ENCODE data around the gene CXCL10. TPM values are rescaled to one million over a fixed set of nuclear protein-coding genes. Genes with fewer than 3 reads are reported as not detected.
A peak's percentile ranks its signal among the peaks of the same experiment; 100 is the strongest.

Gene CXCL10
- total and polyA plus RNA-seq, 9 donors: 0.09 to 1.1 (median 0.19) TPM; not detected in 1

GRCh38 chr4:76011700-76012387 is 11.5 kb downstream of the CXCL10 start:
- DNase-seq: peak; percentile 96
- WGBS (ENCODE audit: insufficient coverage): 33% methylated on average over 7 of the region's 13 CpGs
- H3K27ac ChIP-seq (ENCODE audit: low read length): peak overlapping the region; percentile 93
- H3K4me1 ChIP-seq (ENCODE audit: control insufficient read depth, insufficient read depth, low read length): peaks cover 10% of the 10 kb centered on the region
- H3K27me3 ChIP-seq (ENCODE audit: control insufficient read depth, insufficient read depth, low read length): no peaks in the 10 kb centered on the region
- H3K9me3 ChIP-seq (replicated peaks; ENCODE audit: control insufficient read depth, low read depth, low read length): no peaks in the 10 kb centered on the region
- H3K36me3 ChIP-seq (ENCODE audit: control insufficient read depth, insufficient read depth, low read length): no peaks in the 10 kb centered on the region
- no peak overlapping the region for H3K4me3 ChIP-seq (ENCODE audit: low read length)

DNA sequence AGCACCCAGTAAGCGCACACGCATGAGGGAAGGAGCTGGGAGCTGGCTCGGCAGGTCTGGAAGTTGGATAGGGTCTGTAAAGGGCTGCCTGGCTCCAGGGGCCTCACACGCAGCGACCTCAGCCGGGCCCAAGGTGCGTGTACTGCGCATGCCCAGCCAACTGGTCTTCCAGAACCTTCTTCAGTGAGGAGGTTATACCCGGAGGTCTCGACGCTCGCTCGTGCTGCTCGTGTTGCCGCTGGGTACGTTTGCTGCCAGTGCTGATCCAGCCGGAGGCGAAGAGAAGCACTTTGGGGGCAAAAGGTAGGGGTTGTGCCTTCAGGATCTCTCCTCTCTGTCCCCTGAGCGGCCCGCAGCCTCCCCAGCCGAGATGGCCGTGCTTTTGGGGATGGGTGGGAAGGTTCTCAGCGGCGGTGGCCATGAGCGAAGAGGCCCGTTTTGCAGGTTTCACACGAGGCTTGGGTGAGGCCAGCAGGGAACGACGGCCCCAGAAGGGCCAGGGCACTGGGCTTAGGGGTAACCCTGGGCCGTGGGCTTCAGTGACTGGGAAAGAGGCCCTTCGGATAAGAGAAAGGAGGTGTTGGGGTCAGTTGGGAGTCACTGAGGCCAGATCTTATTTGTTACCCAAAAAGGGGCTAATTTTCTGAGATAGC is 12.2 kb downstream of the CXCL10 start:
- Histone ChIP-seq H3K4me1 (ENCODE audit: control insufficient read depth, insufficient read depth, low read length) (peaks cover 10% of the 10 kb centered on the region), H3K36me3 (ENCODE audit: control insufficient read depth, insufficient read depth, low read length) (no peaks in the 10 kb centered on the region), H3K4me3 (ENCODE audit: low read length) (no peak overlapping the region), H3K9me3 (replicated peaks; ENCODE audit: control insufficient read depth, low read depth, low read length) (no peaks in the 10 kb centered on the region), H3K27me3 (ENCODE audit: control insufficient read depth, insufficient read depth, low read length) (no peaks in the 10 kb centered on the region), H3K27ac (ENCODE audit: low read length) (peak overlapping the region; percentile 93)
- DNase-seq: no peak
- WGBS (ENCODE audit: insufficient coverage): 92% methylated on average over 24 of the region's 31 CpGs

DNA sequence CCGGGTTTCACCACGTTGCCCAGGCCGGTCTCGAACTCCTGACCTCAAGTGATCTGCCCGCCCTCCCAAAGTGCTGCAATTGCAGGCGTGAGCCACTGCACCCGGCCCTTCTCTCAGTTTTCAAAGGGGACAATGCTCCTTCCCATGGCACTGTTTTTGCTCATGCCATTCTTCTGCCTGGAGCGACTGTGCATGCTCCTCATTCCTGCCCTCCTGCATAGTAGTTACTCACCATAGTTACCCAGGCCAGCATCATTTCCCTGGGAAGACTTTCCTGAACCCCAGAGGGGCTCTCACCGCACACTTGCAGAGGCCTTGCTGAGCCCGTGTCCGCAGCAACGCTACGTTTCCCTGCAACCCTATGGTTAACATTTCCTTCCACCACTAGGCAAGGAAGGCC is 12.7 kb downstream of the CXCL10 start:
- no peaks in the 10 kb centered on the region for H3K27me3 ChIP-seq (ENCODE audit: control insufficient read depth, insufficient read depth, low read length)
- H3K4me3 ChIP-seq (ENCODE audit: low read length): no peak overlapping the region
- DNase-seq: no peak
- H3K4me1 ChIP-seq (ENCODE audit: control insufficient read depth, insufficient read depth, low read length): peaks cover 10% of the 10 kb centered on the region
- no peaks in the 10 kb centered on the region for H3K36me3 ChIP-seq (ENCODE audit: control insufficient read depth, insufficient read depth, low read length)
- WGBS (ENCODE audit: insufficient coverage): 93% methylated on average over 9 of the region's 13 CpGs
- no peak overlapping the region for H3K27ac ChIP-seq (ENCODE audit: low read length)
- H3K9me3 ChIP-seq (replicated peaks; ENCODE audit: control insufficient read depth, low read depth, low read length): no peaks in the 10 kb centered on the region

- H3K27ac ChIP-seq (ENCODE audit: low read length): no peak overlapping the region
- no peaks in the 10 kb centered on the region for H3K9me3 ChIP-seq (replicated peaks; ENCODE audit: control insufficient read depth, low read depth, low read length)
- no CpG with 5 or more reads among the region's 5 CpGs for WGBS (ENCODE audit: insufficient coverage)
- H3K36me3 ChIP-seq (ENCODE audit: control insufficient read depth, insufficient read depth, low read length): no peaks in the 10 kb centered on the region
- no peaks in the 10 kb centered on the region for H3K27me3 ChIP-seq (ENCODE audit: control insufficient read depth, insufficient read depth, low read length)
- H3K4me3 ChIP-seq (ENCODE audit: low read length): no peak overlapping the region
- DNase-seq: no peak
- H3K4me1 ChIP-seq (ENCODE audit: control insufficient read depth, insufficient read depth, low read length): peaks cover 10% of the 10 kb centered on the region
Measured at GRCh38 chr4:76009311-76009710, 14.0 kb downstream of the CXCL10 start.

GRCh38 chr4:76007089-76007862 is 16.0 kb downstream of the CXCL10 start, which contains the start of gene CXCL9:
CXCL9 (minus strand) TSS chr4:76007509; CDS start chr4:76007449, 60 bp downstream.
- H3K36me3 ChIP-seq (ENCODE audit: control insufficient read depth, insufficient read depth, low read length): no peaks in the 10 kb centered on the region
- H3K4me3 ChIP-seq (ENCODE audit: low read length): no peak within 1 kb of the TSS
- peaks cover 10% of the 10 kb centered on the region for H3K4me1 ChIP-seq (ENCODE audit: control insufficient read depth, insufficient read depth, low read length)
- H3K9me3 ChIP-seq (replicated peaks; ENCODE audit: control insufficient read depth, low read depth, low read length): no peaks in the 10 kb centered on the region
- no peak for DNase-seq
- no peak within 1 kb of the TSS for H3K27ac ChIP-seq (ENCODE audit: low read length)
- no peaks in the 10 kb centered on the region for H3K27me3 ChIP-seq (ENCODE audit: control insufficient read depth, insufficient read depth, low read length)
- no CpG with 5 or more reads among the region's 1 CpG for WGBS (ENCODE audit: insufficient coverage)

DNA sequence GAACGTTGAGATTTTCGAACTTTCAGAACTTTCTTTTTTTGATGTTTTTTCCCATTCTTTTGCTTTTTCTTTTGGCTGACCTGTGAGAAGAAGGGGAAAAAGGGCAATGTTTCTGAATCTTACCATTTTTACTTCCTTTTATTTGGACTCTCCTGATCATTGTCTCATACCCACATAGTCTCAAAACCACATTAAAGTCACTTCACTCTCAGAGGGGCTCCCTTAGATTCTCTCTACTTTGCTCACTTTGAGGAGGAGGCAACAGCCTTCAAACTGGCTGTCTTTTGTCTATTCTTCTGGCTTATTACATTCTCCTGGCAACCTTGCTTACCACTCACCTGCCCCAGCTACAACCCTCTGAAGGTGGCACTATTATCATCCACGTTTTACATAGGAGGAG is 19.7 kb downstream of the CXCL10 start:
- H3K27ac ChIP-seq (ENCODE audit: low read length): no peak overlapping the region
- H3K4me1 ChIP-seq (ENCODE audit: control insufficient read depth, insufficient read depth, low read length): no peaks in the 10 kb centered on the region
- no peak for DNase-seq
- H3K4me3 ChIP-seq (ENCODE audit: low read length): no peak overlapping the region
- no peaks in the 10 kb centered on the region for H3K9me3 ChIP-seq (replicated peaks; ENCODE audit: control insufficient read depth, low read depth, low read length)
- no peaks in the 10 kb centered on the region for H3K27me3 ChIP-seq (ENCODE audit: control insufficient read depth, insufficient read depth, low read length)
- no peaks in the 10 kb centered on the region for H3K36me3 ChIP-seq (ENCODE audit: control insufficient read depth, insufficient read depth, low read length)
- WGBS (ENCODE audit: insufficient coverage): no CpG with 5 or more reads among the region's 3 CpGs

- Histone ChIP-seq H3K4me1 (ENCODE audit: control insufficient read depth, insufficient read depth, low read length) (no peaks in the 10 kb centered on the region), H3K4me3 (ENCODE audit: low read length) (no peak overlapping the region), H3K36me3 (ENCODE audit: control insufficient read depth, insufficient read depth, low read length) (no peaks in the 10 kb centered on the region), H3K27ac (ENCODE audit: low read length) (no peak overlapping the region), H3K9me3 (replicated peaks; ENCODE audit: control insufficient read depth, low read depth, low read length) (no peaks in the 10 kb centered on the region), H3K27me3 (ENCODE audit: control insufficient read depth, insufficient read depth, low read length) (no peaks in the 10 kb centered on the region)
- no CpG with 5 or more reads among the region's 2 CpGs for WGBS (ENCODE audit: insufficient coverage)
- DNase-seq: peak; percentile 35
Measured at GRCh38 chr4:76003035-76003434, 20.3 kb downstream of the CXCL10 start.

GRCh38 chr4:76002176-76002575 is 21.1 kb downstream of the CXCL10 start:
- H3K4me3 ChIP-seq (ENCODE audit: low read length): no peak overlapping the region
- no peaks in the 10 kb centered on the region for H3K9me3 ChIP-seq (replicated peaks; ENCODE audit: control insufficient read depth, low read depth, low read length)
- H3K27me3 ChIP-seq (ENCODE audit: control insufficient read depth, insufficient read depth, low read length): no peaks in the 10 kb centered on the region
- no peak overlapping the region for H3K27ac ChIP-seq (ENCODE audit: low read length)
- no peaks in the 10 kb centered on the region for H3K4me1 ChIP-seq (ENCODE audit: control insufficient read depth, insufficient read depth, low read length)
- no peaks in the 10 kb centered on the region for H3K36me3 ChIP-seq (ENCODE audit: control insufficient read depth, insufficient read depth, low read length)
- peak; percentile 33 for DNase-seq
- no CpG with 5 or more reads among the region's 4 CpGs for whole genome bisulfite sequencing (ENCODE audit: insufficient coverage)

DNA sequence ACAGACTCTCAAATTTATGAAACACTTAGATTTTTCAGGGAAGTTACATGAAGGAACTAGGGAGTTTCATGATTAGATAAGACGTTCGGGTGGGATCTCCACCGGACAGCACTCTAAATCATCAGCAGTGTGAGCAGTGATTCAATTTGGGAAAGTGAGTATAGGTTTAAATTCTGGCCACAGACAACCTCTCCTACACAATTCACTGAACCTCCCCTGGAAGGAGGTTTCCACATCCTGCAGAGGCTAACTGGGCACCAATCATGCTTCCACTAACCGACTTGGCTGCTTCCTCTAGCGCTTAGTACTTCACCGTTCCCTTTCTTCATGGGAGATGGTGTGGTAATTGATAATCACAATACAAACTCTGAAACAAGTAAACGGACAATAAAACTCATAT is 21.6 kb downstream of the CXCL10 start:
- no peaks in the 10 kb centered on the region for H3K4me1 ChIP-seq (ENCODE audit: control insufficient read depth, insufficient read depth, low read length)
- no peak overlapping the region for H3K4me3 ChIP-seq (ENCODE audit: low read length)
- no peaks in the 10 kb centered on the region for H3K9me3 ChIP-seq (replicated peaks; ENCODE audit: control insufficient read depth, low read depth, low read length)
- no CpG with 5 or more reads among the region's 7 CpGs for WGBS (ENCODE audit: insufficient coverage)
- DNase-seq: no peak
- H3K27ac ChIP-seq (ENCODE audit: low read length): no peak overlapping the region
- no peaks in the 10 kb centered on the region for H3K27me3 ChIP-seq (ENCODE audit: control insufficient read depth, insufficient read depth, low read length)
- H3K36me3 ChIP-seq (ENCODE audit: control insufficient read depth, insufficient read depth, low read length): no peaks in the 10 kb centered on the region

GRCh38 chr4:76000279-76000678 is 23.0 kb downstream of the CXCL10 start:
- 100% methylated on average over 1 of the region's 1 CpG for WGBS (ENCODE audit: insufficient coverage)
- no peak for DNase-seq
- Histone ChIP-seq H3K4me3 (ENCODE audit: low read length) (no peak overlapping the region), H3K9me3 (replicated peaks; ENCODE audit: control insufficient read depth, low read depth, low read length) (no peaks in the 10 kb centered on the region), H3K27ac (ENCODE audit: low read length) (no peak overlapping the region), H3K4me1 (ENCODE audit: control insufficient read depth, insufficient read depth, low read length) (no peaks in the 10 kb centered on the region), H3K27me3 (ENCODE audit: control insufficient read depth, insufficient read depth, low read length) (no peaks in the 10 kb centered on the region), H3K36me3 (ENCODE audit: control insufficient read depth, insufficient read depth, low read length) (no peaks in the 10 kb centered on the region)

Data from muscle of leg (tissue), 11 donors.